Nephron progenitor cell (in vitro differentiated cells): ENCODE measurements around the gene RERE.

Experiments
- DNase-seq: peaks from one replicate; pipeline ENCODE4 v3.0.0; 2021
- H3K27ac Mint-ChIP-seq: 2 replicates; pipeline ENCODE4 v1.8.0; 2021; ENCODE audit warnings: mild to moderate bottlenecking, moderate library complexity, mixed read lengths
- H3K27me3 Mint-ChIP-seq: 2 replicates; pipeline ENCODE4 v1.8.0; 2021; ENCODE audit warnings: mild to moderate bottlenecking, low read depth, mixed read lengths; ENCODE audit not compliant: poor library complexity
- H3K36me3 Mint-ChIP-seq: 2 replicates; pipeline ENCODE4 v1.8.0; 2021; ENCODE audit warnings: low read depth, mixed read lengths
- H3K4me1 Mint-ChIP-seq: 2 replicates; pipeline ENCODE4 v1.8.0; 2021; ENCODE audit warnings: mixed read lengths
- H3K4me3 Mint-ChIP-seq: 2 replicates; pipeline ENCODE4 v1.8.0; 2021; ENCODE audit warnings: mild to moderate bottlenecking, moderate library complexity, mixed read lengths
- H3K9me3 Mint-ChIP-seq: 2 replicates; pipeline ENCODE4 v1.8.0; 2021; ENCODE audit warnings: mild to moderate bottlenecking, moderate library complexity, mixed read lengths
- TF ChIP-seq, protein P1 (sequence below): fragments of 200-600 bp; sonication (generic); IDR thresholded peaks from 2 replicates; pipeline ENCODE4 v1.5.0; 2021; ENCODE audit warnings: antibody characterized with exemption

The RERE gene

DNA sequence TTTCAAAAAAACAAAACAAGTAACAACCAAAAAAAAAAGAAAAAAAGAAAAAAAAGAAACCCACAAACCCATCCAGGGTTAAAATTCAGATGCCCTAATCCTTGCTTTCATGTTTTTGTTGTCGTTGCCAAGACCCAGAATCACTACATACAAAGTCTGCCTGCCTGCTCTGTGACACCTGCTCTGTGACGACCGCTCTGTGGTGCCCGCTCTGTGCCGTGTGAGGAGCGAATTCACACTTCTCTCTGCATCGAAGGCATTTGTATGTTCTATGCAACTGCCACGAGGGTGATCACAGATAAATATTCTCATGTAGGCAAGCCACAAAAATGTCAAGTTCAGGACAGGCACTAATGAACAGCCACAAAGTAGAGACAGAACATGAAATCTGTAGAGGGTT is 321.0 kb downstream of the RERE start:
- H3K36me3 Mint-ChIP-seq: peaks cover 82% of the 10 kb centered on the region
- peaks cover 17% of the 10 kb centered on the region for H3K9me3 Mint-ChIP-seq
- DNase-seq: no peak
- H3K27me3 Mint-ChIP-seq: no peaks in the 10 kb centered on the region
- TF ChIP-seq, protein P1, sequence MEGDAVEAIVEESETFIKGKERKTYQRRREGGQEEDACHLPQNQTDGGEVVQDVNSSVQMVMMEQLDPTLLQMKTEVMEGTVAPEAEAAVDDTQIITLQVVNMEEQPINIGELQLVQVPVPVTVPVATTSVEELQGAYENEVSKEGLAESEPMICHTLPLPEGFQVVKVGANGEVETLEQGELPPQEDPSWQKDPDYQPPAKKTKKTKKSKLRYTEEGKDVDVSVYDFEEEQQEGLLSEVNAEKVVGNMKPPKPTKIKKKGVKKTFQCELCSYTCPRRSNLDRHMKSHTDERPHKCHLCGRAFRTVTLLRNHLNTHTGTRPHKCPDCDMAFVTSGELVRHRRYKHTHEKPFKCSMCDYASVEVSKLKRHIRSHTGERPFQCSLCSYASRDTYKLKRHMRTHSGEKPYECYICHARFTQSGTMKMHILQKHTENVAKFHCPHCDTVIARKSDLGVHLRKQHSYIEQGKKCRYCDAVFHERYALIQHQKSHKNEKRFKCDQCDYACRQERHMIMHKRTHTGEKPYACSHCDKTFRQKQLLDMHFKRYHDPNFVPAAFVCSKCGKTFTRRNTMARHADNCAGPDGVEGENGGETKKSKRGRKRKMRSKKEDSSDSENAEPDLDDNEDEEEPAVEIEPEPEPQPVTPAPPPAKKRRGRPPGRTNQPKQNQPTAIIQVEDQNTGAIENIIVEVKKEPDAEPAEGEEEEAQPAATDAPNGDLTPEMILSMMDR: no peak
- no peak overlapping the region for H3K4me3 Mint-ChIP-seq
- H3K4me1 Mint-ChIP-seq: peaks cover 30% of the 10 kb centered on the region
- H3K27ac Mint-ChIP-seq: peak overlapping the region; percentile 42

DNA sequence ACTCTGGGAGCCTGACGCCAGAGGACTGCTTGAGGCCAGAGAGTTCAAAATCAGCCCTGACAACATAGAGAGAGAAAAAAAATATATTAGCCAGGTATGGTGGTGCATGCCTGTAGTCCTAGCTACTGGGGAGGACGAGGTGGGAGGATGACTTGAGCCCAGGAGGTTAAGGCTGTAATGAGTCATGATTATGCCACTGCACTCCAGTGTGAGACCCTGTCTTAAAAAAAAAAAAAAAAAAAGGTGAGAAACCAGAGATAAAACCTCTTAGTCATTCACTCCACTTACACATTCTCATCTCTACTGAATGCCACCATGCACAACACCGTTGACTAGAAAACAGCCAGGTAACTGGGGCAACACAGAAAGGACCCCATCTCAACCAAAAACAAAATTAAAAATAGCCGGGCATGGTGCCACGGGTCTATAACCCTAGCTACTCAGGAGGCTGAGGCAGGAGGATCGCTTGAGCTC is 321.5 kb downstream of the RERE start:
- DNase-seq: no peak
- Mint-ChIP-seq H3K4me3 (no peak overlapping the region), H3K27ac (peak overlapping the region; percentile 36), H3K27me3 (no peaks in the 10 kb centered on the region), H3K4me1 (peaks cover 30% of the 10 kb centered on the region), H3K36me3 (peaks cover 87% of the 10 kb centered on the region), H3K9me3 (peaks cover 17% of the 10 kb centered on the region)
- TF ChIP-seq, protein P1: no peak

DNA sequence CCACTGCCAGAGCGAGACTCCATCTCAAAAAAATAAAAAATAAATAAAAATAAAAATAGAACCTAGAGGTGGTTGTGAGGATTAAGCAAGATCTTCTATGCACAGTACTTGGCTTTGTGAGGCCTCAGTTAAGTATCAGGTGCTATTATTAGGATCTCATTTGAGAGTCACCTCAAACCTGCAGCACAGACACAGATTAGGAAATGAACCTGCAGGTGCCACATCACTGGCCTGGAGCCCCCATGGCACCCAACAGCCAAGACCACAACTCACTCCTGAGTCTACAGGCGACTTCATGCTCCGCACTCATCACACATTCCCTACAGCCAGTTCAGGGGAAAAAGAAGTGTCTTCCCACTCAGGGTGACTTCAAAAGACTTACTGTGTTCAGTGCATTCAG is 322.8 kb downstream of the RERE start:
- Mint-ChIP-seq H3K27ac (peak overlapping the region; percentile 65), H3K4me1 (peaks cover 30% of the 10 kb centered on the region), H3K36me3 (peaks cover 91% of the 10 kb centered on the region), H3K9me3 (peaks cover 10% of the 10 kb centered on the region), H3K27me3 (no peaks in the 10 kb centered on the region), H3K4me3 (no peak overlapping the region)
- DNase-seq: no peak
- TF ChIP-seq, protein P1: no peak

DNA sequence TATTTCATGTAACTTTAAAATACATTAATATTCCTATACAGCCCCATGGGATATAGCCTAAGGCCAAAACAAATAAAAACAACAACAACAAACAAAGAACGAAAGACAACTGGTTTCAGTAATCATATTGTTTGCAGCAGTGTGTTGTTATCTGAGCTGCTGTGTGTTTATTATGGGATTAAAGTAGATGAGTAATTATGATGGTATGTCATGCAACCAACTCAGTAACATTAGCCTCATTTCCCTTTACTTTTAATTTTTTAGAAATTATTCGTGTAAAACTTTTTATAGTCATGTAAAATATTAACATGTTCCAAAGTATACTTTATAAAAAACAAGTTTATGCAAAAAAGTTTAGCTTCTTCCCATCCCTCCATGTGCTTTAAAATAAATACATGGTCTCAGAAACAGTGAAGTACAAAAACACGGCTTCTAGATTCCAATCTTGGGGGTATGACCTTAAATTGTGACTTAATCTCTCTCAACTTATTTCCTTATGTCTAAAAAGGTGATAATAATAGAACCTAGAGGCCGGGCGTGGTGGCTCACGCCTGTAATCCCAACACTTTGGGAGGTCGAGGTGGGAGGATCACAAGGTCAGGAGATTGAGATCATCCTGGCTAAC is 323.4 kb downstream of the RERE start:
- peak overlapping the region; percentile 65 for H3K27ac Mint-ChIP-seq
- TF ChIP-seq, protein P1: no peak
- no peaks in the 10 kb centered on the region for H3K27me3 Mint-ChIP-seq
- no peak overlapping the region for H3K4me3 Mint-ChIP-seq
- peaks cover 91% of the 10 kb centered on the region for H3K36me3 Mint-ChIP-seq
- no peak for DNase-seq
- peaks cover 30% of the 10 kb centered on the region for H3K4me1 Mint-ChIP-seq
- H3K9me3 Mint-ChIP-seq: peaks cover 3% of the 10 kb centered on the region

DNA sequence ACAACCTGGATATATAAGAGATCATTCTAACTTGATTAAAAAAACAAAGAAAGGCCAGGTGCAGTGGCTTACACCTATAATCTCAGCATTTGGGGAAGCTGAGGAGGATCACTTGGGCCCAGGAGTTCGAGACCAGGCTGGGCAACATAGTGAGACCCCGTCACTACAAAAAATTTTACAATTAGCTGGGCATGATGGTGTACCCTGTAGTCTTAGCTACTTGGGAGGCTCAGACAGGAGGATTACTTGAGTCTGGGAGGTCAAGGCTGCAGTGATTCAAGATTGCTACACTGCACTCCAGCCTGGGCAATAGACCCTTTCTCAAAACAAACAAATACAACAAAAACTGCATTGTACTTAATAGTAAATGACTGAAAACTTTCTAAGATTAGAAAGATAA is 330.2 kb downstream of the RERE start:
- Mint-ChIP-seq H3K4me1 (peaks cover 4% of the 10 kb centered on the region), H3K36me3 (peaks cover 81% of the 10 kb centered on the region), H3K9me3 (peaks cover 16% of the 10 kb centered on the region), H3K4me3 (no peak overlapping the region), H3K27ac (no peak overlapping the region), H3K27me3 (peaks cover 4% of the 10 kb centered on the region)
- DNase-seq: no peak
- TF ChIP-seq, protein P1: no peak

DNA sequence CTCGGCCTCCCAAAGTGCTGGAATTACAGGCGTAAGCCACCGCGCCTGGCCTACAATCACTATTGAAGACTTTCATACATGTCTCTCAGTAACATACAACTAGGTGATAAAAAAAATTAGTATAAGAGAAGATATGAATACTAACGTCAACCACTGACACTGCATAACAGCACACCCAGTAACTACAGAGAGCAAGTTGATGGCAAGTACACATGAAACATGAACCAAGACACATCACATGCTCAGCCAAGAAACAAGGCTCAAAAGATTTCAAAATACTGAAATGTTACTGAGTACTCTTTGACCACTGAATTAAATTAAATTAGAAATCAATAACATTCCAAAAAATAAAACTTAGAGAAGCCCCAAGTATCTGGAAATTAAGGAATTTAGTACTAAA is 331.4 kb downstream of the RERE start:
- TF ChIP-seq, protein P1: no peak
- peaks cover 75% of the 10 kb centered on the region for H3K36me3 Mint-ChIP-seq
- H3K9me3 Mint-ChIP-seq: peaks cover 16% of the 10 kb centered on the region
- H3K4me3 Mint-ChIP-seq: no peak overlapping the region
- no peaks in the 10 kb centered on the region for H3K4me1 Mint-ChIP-seq
- H3K27me3 Mint-ChIP-seq: peaks cover 4% of the 10 kb centered on the region
- no peak overlapping the region for H3K27ac Mint-ChIP-seq
- DNase-seq: no peak
